NB4 (cell line): ENCODE results near the gene LOX.

Experiments used
- MYC ChIP-seq: IDR thresholded peaks from 2 replicates; pipeline ENCODE4 v1.6.1; 2011; ENCODE audit warnings: low read depth, low read length
- POLR2A ChIP-seq: IDR thresholded peaks from 2 replicates; pipeline ENCODE4 v1.6.1; 2011; ENCODE audit warnings: mild to moderate bottlenecking; ENCODE audit not compliant: insufficient read length; ENCODE audit errors: extremely low read depth
- TF ChIP-seq, protein P1 (sequence below): IDR thresholded peaks from one replicate; pipeline ENCODE4 v1.5.1; 2012; ENCODE audit warnings: low read depth, low read length
- TF ChIP-seq, protein P2 (sequence below): IDR thresholded peaks from 2 replicates; pipeline ENCODE4 v1.6.1; 2011; ENCODE audit warnings: low read depth, low read length

DNA sequence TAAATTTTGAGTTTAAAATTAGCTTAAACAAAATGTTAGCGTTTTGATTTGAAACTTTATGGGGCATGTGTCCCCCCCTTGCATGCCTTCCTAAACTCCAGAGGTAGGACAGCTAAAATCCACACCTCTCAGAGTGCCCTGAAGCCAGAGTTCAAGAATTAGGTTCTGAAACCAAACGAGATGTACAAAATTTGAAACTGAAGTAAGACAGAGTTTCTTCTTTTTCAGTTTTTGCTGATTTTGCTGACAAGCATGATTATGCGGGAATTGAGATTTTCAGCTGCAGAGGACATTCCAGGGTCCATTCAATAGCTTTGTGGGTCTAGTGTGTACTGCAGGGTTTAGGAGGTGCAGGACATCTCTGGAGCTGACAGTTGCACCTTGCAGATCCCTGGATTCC lies 17.1 kb upstream of the LOX start:
- TF ChIP-seq, protein P1, sequence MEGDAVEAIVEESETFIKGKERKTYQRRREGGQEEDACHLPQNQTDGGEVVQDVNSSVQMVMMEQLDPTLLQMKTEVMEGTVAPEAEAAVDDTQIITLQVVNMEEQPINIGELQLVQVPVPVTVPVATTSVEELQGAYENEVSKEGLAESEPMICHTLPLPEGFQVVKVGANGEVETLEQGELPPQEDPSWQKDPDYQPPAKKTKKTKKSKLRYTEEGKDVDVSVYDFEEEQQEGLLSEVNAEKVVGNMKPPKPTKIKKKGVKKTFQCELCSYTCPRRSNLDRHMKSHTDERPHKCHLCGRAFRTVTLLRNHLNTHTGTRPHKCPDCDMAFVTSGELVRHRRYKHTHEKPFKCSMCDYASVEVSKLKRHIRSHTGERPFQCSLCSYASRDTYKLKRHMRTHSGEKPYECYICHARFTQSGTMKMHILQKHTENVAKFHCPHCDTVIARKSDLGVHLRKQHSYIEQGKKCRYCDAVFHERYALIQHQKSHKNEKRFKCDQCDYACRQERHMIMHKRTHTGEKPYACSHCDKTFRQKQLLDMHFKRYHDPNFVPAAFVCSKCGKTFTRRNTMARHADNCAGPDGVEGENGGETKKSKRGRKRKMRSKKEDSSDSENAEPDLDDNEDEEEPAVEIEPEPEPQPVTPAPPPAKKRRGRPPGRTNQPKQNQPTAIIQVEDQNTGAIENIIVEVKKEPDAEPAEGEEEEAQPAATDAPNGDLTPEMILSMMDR, result no peak
- TF ChIP-seq, protein P2, sequence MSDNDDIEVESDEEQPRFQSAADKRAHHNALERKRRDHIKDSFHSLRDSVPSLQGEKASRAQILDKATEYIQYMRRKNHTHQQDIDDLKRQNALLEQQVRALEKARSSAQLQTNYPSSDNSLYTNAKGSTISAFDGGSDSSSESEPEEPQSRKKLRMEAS, result no peak
- TF ChIP-seq POLR2A, result no peak
- TF ChIP-seq MYC, result no peak
